ENCODE data around the gene YIPF1. TPM values are rescaled to one million over a fixed set of nuclear protein-coding genes. Genes with fewer than 3 reads are reported as not detected.
"Not testable (repeated sequence)": the region's sequence is repeated elsewhere in the genome, so short reads cannot be mapped to it uniquely, and the experiment has no call there.

YIPF1 gene
- total RNA-seq, 1 donor from 2014 or later, result 16.6 TPM

DNA sequence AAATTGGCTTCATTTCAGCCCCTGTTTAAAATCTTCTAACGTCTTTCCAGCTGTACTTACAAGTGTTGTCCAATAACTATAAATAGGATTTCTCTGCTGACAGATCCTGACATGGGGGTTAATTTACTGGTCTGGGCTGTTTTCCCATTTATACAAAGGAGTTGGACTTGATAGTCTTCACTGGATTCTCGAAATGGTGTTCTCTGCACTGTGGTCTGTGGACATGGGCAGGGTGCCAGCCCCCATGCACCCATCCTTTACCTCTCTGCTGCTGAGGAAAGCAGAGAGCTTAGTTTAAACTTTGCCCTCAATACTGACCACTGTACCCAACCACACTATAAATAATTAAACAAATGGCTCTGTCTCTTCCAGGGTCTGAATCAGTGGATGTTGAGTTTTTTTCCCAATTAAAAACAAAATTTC, 9.6 kb upstream of the YIPF1 start:
- peak; percentile 44 for ATAC-seq
- intact Hi-C loops (cut with DNase I), result no loop called here
- DNase-seq (ENCODE audit: low spot score), result no peak

DNA sequence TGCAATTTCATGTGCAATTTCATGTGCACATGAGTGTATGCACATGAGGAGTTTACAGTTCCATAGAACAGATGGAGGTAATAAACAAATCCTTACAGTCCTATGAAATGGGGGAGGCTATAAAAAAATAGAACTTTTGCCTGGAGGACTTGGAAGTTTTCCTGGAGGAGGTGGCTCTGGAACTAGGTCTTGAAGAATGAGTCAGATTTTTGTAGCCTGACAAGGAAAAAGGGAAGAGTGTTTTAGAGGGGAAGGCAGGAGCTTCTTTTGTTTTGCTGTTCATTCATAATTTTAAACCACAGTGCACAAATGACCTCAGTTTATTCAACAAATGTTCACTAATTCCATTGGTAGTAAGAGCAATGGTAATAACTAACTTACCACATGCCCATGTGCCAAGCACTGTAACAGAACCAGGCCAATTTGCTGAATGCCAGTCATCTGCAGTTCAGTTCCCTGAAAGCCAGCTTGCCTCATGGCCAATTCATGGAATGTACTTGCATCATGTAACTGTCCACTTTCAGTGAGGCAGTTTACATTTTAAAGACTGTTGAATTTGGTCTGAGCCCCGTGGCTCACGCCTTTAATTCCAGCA, 7.1 kb upstream of the YIPF1 start:
- no peak for ATAC-seq
- DNase-seq (ENCODE audit: low spot score), result no peak
- intact Hi-C loops (cut with DNase I), result no loop called here

DNA sequence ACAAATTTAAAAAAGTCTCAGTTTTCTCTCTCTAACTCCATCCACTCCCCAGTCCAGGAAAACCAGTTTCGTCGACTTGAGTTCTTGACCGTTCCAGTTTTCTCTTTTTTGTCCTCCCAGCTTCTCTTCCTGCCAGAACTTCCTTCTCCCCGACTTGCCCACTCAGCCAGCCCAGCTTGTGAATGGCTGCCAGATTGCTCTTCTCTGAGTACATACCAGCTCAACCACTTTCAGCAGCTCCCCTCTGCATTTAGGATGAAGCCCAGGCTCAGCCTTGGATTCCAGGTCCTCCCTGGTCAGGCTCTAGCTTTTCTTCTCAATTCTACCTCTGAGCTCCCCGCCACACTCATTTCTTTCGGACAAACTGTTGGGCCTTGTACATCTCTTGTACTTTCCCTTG, 5.8 kb upstream of the YIPF1 start:
- ATAC-seq, result no peak
- DNase-seq (ENCODE audit: low spot score), result no peak
- intact Hi-C loops (cut with DNase I), result no loop called here

DNA sequence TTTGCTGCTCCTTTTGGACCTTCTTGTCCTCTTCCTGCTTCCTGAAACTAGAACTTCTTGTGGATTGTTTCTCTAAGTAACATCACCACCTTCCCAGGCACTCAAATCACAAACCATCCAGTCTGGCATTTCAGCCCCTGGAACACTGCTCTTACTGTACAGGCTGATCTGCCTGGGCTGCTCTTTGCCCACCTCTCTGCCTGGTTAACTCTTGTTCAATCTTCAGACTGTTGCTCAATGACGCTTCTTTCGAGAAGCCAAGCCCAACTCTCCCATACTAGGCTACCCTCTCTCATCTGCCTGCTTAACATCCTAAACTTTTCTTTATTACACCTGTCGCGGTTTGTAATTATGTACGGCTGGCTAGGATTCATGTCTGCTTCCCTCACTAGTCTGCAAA, 5.0 kb upstream of the YIPF1 start:
- intact Hi-C loops (cut with DNase I), result no loop called here
- DNase-seq (ENCODE audit: low spot score) (no peak), ATAC-seq (no peak)

DNA sequence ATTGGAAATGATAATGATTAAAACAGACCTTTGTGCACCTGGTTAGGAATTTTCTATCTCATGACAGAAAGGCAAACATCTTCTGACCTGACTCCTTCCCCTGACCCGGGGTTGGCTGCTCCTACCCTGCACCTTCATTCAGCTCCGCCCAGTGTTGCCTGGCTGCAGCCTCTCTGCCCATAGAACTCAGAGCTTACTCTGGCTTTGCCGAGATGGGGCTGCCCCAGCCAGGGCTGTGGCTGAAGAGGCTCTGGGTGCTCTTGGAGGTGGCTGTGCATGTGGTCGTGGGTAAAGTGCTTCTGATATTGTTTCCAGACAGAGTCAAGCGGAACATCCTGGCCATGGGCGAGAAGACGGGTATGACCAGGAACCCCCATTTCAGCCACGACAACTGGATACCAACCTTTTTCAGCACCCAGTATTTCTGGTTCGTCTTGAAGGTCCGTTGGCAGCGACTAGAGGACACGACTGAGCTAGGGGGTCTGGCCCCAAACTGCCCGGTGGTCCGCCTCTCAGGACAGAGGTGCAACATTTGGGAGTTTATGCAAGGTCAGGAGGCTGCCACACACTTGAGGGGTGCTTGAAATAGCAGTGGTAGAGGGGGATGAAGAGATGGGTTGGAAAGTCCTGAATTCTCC, 4.5 kb upstream of the YIPF1 start, which contains the start of gene DIO1:
TSS of gene DIO1 (plus strand) at position 189 of the 638 bp plus-strand sequence. CDS start at position 213, 24 bp downstream.
- intact Hi-C loops (cut with DNase I), result no loop called here
- DNase-seq (ENCODE audit: low spot score), result no peak

DNA sequence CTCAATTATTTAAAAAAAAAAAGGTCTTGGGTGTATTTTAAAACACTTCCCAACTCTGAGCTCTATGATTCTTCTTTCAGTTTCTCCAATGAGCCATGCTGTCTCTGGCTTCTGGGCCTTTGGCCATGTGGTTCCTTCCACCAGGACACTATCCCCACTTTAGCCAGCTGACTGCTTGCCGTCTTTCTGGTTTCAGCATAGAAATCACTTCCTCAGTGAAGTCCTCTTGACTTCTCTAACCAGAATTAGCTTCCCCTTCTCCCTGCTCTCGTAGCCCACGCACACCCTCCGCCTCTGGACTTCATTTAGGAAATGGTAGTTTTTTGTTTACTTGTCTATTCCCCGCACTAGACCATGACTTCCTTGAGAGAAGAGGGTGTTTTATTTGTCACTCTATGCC, 3.3 kb upstream of the YIPF1 start:
- intact Hi-C loops (cut with DNase I), result no loop called here
- DNase-seq (ENCODE audit: low spot score), result peak; percentile 62
- peak; percentile 9 for ATAC-seq

More for the DNA sequence above, 4.5 kb upstream of the YIPF1 start, which contains the start of gene DIO1:
- ATAC-seq, result no peak

DNA sequence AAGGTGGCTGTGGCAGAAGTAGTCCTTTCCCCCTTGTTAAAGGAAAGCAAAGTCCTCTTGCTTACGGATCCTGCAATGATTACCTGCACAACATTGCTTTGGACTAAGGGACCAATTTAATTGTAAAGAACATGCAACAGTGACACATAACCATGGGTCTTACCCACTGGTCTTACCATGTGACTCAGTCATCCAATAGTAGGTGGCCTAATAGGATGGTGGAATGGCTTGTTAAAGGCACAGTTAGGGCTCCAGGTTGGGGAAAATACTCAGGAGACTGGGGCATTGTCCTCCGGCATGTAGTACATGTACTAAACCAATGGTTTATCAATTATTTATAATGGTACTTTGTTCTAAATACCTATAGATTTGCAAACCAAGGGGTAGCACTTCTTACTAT, 2.1 kb upstream of the YIPF1 start:
- intact Hi-C loops (cut with DNase I), result no loop called here
- ATAC-seq, result no peak
- no peak for DNase-seq (ENCODE audit: low spot score)

DNA sequence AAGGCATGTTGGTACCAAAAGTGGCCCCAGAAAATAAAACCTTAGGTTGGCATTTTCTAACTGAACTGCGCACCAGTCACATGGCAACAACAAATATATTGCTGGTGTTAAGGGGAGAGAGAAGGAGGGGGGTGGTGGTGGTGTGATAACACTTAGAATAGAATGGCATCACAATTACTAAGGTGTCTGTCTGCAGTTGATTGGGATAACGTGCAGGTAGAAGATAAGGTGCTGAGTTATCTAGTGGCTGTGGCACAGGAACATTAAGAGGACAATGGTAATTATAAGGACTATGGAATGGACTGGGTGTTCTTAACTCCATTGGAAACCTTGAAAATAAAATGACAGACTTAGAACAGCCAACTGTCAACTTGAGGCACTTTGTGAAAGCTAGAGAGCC, 1.4 kb upstream of the YIPF1 start:
- intact Hi-C loops (cut with DNase I), result no loop called here
- no peak for ATAC-seq

DNA sequence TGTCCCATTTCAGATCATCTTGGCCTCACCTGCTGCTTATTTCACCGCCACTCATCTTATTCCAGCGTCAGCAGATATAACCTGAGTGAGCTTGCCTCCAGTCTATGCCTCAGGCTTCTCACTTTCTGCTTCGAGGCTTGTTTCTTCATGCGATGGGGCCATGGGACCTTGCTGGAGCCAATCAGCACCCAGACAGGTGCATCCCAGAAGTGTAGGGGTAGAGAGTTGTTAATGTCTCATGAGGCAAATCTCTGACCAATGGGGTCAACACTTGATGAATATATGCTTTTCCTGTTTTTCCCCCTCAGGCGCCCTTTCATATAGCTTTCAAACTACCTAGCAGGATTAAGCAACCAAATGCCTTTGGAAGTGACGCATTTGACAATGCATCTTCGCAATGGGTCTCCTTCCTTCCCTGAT, 935 bp upstream of the YIPF1 start:
- ATAC-seq (no peak), DNase-seq (ENCODE audit: low spot score) (no peak)
- intact Hi-C loops (cut with DNase I), result no loop called here

More for the DNA sequence above, 1.4 kb upstream of the YIPF1 start:
- no peak for DNase-seq (ENCODE audit: low spot score)

DNA sequence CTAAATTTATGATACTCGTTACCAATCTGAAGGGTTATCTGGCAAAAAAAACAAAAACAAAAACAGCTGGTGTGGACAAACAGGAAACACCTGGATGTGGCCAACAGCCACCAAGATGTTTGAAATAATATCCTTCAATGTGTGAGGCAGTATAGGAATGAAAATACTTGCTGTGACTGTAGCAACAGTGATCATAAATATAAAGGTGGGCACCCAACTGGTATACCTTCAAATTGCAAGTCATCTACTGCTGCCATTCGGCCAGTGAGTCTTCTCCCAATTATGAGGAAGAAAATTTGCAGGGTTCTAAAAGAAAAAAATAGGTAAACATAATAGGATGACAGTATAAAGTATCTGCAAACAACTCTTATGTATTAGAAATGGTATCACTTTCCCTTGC, 916 bp downstream of the YIPF1 start:
- DNase-seq (ENCODE audit: low spot score), result no peak
- intact Hi-C loops (cut with DNase I), result no loop called here
- no peak for ATAC-seq

DNA sequence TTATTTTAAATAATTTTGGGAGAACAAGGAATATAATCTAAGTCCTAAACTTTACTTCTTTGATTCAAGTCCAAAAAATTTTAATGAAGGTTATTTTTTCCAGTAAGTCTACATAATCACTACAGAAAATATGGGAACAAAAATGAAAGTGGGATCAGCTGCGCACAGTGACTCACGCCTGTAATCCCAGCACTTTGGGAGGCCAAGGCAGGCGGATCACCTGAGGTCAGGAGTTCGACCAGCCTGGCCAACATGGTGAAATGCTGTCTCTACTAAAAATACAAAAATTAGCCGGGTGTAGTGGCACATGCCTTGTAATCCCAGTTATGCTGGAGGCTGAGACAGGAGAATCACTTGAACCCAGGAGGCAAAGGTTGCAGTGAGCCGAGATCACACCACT, 6.0 kb downstream of the YIPF1 start:
- ATAC-seq; intact Hi-C loops (cut with DNase I); DNase-seq (ENCODE audit: low spot score): not testable (repeated sequence)

DNA sequence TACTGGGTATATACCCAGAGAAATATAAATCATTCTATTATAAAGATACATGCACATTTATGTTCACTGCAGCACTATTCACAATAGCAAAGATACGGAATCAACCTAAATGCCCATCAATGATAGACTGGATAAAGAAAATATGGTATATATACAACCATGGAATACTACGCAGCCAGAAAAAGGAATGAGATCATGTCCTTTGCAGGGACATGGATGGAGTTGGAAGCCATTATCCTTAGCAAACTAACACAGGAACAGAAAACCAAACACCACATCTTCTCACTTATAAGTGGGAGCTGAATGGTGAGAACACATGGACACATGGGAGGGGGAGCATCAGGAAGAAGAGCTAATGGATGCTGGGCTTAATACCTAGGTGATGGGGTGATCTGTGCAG, 7.7 kb downstream of the YIPF1 start:
- DNase-seq (ENCODE audit: low spot score); intact Hi-C loops (cut with DNase I); ATAC-seq: not testable (repeated sequence)

DNA sequence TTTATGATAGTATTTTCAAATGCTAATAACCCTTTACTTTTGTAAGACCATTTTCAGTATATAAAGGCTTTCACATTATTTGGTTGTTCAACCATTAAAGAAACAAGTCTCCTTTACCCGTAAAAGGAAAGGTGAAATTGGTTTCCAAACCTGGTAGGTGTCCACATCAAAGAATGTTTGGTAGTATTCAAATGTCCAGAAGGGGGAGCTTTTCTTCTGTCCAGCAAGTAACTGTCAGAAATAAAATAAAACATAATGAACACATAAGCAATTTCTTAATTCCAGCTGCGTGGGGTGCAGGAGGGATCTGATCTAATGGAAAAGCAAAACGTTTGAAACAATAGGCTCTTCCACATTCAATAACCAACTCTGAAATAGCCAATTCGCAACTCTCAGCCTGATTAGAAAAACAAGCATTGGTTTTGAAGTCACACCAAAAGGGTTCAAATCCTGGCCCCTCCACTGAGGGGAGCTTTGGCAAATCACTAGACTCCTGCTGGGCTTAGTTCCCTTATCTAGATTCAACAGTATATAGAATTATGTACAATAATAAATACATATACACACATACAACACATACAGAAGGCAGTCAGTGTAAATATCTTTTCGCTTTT, 11.0 kb downstream of the YIPF1 start:
- intact Hi-C loops (cut with DNase I), result no loop called here
- no peak for DNase-seq (ENCODE audit: low spot score)
- no peak for ATAC-seq

DNA sequence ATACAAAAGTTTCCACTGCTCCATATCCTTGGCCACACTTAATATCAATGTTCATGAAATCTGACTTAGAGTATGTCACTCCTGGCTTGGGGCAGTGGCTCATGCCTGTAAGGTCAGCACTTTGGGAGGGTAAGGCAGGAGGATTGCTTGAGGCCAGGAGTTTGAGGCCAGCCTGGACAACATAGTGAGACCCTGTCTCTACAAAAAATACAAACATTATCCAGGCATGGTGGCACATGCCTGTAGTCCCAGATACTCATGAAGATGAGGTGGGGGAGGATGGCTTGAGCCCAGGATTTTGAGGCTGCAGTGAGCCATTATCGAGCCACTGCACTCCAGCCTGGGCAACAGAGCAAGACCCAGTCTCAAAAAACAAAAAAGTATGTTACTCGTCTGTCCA, 14.4 kb downstream of the YIPF1 start:
- ATAC-seq; intact Hi-C loops (cut with DNase I); DNase-seq (ENCODE audit: low spot score): not testable (repeated sequence)

DNA sequence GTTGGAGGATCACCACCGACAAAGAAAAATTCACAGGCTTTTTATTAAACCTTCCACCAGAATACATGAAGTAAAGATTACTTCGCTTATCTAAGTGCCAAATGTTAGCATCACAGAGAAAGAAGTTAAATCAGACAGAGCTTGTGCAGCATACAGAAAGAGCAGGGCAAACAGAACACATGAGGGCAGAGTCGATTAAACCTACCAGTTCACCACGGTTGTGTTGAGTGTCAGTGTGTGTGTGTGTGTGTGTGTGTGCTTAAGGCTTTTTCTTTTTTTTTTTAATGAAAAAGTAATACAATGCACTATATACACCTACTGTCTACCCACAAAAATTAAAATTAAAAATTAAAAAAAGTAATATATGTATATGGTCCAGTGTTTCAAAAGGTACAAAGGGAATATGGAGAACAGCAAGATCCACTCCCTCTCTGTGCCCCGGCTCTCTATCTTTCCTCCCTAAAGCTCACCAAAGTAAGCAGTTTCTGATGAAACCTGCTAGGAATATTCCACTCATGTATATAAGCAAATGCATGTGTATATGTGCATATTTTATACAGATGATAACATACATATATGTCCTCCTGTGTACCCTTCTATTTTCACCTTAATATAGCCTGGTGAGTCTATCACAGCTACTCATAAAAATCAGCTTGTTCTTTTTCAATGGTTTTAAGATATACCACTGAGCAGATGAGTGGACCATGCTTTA, 17.7 kb downstream of the YIPF1 start:
- intact Hi-C loops (cut with DNase I), result no loop called here
- ATAC-seq (no peak), DNase-seq (ENCODE audit: low spot score) (no peak)

DNA sequence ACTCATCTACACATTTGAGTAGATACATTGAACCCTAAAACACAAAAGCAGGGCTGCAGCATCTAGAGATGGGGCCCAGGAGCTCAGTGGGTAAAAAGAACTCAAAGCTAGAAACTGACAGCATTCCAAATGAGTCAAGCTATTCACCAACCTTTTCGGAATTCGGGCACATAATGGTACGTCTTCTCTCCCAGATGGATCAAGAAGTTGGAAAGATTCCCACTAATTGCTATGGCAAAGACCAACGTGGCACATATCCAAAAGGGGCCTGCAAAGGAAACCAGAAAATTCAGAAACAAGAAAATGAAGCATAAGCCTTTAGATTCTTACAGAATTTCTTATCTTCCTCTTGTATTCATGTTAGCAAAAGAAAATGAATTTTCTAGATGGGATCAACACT, 18.4 kb downstream of the YIPF1 start:
- intact Hi-C loops (cut with DNase I), result no loop called here
- no peak for DNase-seq (ENCODE audit: low spot score)
- ATAC-seq, result no peak

DNA sequence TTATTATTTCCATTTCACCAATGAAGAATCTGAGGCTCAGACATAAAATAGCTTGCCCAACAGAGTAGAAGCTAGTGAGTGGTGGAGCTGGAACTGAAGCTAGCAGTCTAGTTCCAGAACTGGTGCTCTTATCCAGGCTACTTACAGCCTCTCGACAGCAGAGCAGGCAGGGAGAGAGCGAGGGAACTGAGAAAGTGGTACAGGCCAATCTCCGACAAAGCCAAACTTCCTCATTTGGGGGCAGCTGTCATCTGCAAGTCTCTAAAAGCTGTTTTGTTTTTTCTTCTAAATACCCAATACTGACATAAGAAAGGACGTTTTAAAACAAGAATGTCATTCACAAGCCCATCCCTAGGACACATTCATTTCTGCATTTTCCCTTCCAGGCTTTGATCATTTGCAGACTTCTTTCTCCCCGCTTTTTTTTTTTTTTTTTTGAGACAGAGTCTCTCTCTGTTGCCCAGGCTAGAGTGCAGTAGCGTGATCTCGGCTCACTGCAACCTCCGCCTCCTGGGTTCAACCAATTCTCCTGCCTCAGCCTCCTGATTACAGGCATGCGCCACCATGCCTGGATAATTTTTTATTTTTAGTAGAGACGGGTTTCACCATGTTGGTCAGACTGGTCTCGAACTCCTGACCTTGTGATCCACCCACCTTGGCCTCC, 20.0 kb downstream of the YIPF1 start:
- ATAC-seq (no peak), DNase-seq (ENCODE audit: low spot score) (no peak)
- intact Hi-C loops (cut with DNase I), result no loop called here

DNA sequence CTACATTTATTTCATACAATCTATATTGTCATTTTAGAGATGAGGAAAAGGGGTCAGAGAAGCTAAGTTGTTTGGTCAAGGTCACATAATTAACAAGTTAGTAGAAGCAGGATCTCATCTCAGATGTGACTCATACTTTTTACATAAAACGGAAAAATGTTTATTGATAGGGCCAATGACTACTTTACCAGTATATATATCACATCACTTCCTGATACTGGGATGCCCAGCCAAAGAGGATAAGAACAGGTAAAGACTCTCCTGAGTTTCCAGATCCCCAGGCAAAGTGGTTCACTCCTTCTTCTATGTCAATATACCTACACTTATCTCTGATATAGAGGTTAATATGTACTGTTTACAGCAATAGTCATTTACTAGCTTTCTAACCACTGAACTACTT, 21.0 kb downstream of the YIPF1 start:
- DNase-seq (ENCODE audit: low spot score) (no peak), ATAC-seq (no peak)
- intact Hi-C loops (cut with DNase I), result no loop called here

DNA sequence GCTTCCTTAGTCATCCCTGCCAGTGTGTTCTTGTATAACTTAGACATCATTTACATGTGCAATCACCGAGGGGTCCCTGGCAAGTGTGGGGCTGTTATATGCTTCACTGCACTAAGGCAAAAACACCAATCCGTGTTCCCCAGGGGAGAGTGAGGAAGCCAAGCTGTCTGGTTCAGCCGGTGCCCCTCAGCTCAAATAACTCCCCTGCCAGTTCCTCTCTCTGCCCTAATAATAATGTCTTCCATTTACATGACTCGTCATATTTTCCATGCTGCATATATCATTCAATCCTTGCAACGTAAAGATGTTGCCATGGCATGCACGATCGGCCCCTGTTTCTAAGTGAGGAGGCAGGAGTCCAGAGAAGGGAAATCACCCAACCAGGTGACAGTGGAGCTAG, 27.1 kb downstream of the YIPF1 start:
- ATAC-seq, result no peak
- intact Hi-C loops (cut with DNase I), result no loop called here
- no peak for DNase-seq (ENCODE audit: low spot score)

Measured in sciatic nerve (tissue), 2 donors.